HG03460 (cell line): ENCODE data around the gene KCNH5.

ENCODE experiments used
- ATAC-seq: cut with Tn5 transposase; IDR thresholded peaks from one replicate; pipeline ENCODE4 v1.9.1; 2021; ENCODE audit not compliant: unreplicated experiment

KCNH5 gene

GRCh38 chr14:62689733-62690132, 355.5 kb downstream of the KCNH5 start:
- ATAC-seq: no peak

GRCh38 chr14:62687818-62688217, 357.4 kb downstream of the KCNH5 start:
- ATAC-seq: no peak

- no peak for ATAC-seq
These were observed 360.9 kb downstream of the KCNH5 start for GRCh38 chr14:62684376-62684775.

GRCh38 chr14:62682208-62682607, 363.1 kb downstream of the KCNH5 start:
- no peak for ATAC-seq

- no peak for ATAC-seq
These were observed 370.6 kb downstream of the KCNH5 start for GRCh38 chr14:62674563-62675237.

GRCh38 chr14:62673014-62673755, 372.1 kb downstream of the KCNH5 start:
- ATAC-seq: no peak

GRCh38 chr14:62670526-62670925, 374.7 kb downstream of the KCNH5 start:
- ATAC-seq: no peak

- ATAC-seq: no peak
These were observed 377.8 kb downstream of the KCNH5 start for GRCh38 chr14:62667421-62667914.

- no peak for ATAC-seq
These were observed 380.0 kb downstream of the KCNH5 start for GRCh38 chr14:62665286-62665685.

GRCh38 chr14:62663456-62663821, 381.8 kb downstream of the KCNH5 start:
- ATAC-seq: no peak

- no peak for ATAC-seq
These were observed 382.3 kb downstream of the KCNH5 start for GRCh38 chr14:62662811-62663455.

GRCh38 chr14:62661818-62662217, 383.4 kb downstream of the KCNH5 start:
- ATAC-seq: no peak

- no peak for ATAC-seq
These were observed 386.6 kb downstream of the KCNH5 start for GRCh38 chr14:62658631-62659030.

GRCh38 chr14:62657376-62657775, 387.9 kb downstream of the KCNH5 start:
- ATAC-seq: no peak

- ATAC-seq: no peak
These were observed 390.1 kb downstream of the KCNH5 start for GRCh38 chr14:62655166-62655565.

GRCh38 chr14:62654641-62655040, 390.6 kb downstream of the KCNH5 start:
- no peak for ATAC-seq
